Sigmoid colon (tissue), 7 donors: ENCODE data around the gene TRIM61. TPM values are rescaled to one million over a fixed set of nuclear protein-coding genes. Genes with fewer than 3 reads are reported as not detected.

Experiments used
- DNase-seq: peaks from one replicate; pipeline ENCODE4 v3.0.0-alpha.2; 2019
- H3K27ac ChIP-seq, 4 donors: fragments of 200-600 bp; sonication (generic); one replicate each; pipeline ENCODE4 v1.5.1; 2016 to 2019; ENCODE audit warnings: mild to moderate bottlenecking in 1 of 4
- H3K27me3 ChIP-seq, 3 donors: fragments of 200-600 bp; sonication (generic); one replicate each; pipeline ENCODE4 v1.5.1; 2019; ENCODE audit warnings: mild to moderate bottlenecking in 1 of 3
- H3K36me3 ChIP-seq, 4 donors: fragments of 200-600 bp; sonication (generic); one replicate each; pipeline ENCODE4 v1.5.1; 2016 to 2019
- H3K4me1 ChIP-seq, 4 donors: fragments of 200-600 bp; sonication (generic); one replicate each; pipeline ENCODE4 v1.5.1; 2017 to 2019
- H3K4me3 ChIP-seq, 4 donors: fragments of 200-600 bp; sonication (generic); one replicate each; pipeline ENCODE4 v1.5.1; 2017 to 2019; ENCODE audit warnings: mild to moderate bottlenecking in 2 of 4, moderate library complexity in 1 of 4
- H3K9me3 ChIP-seq, 4 donors: fragments of 200-600 bp in 3 of 4; sonication (generic) in 3 of 4; one replicate each; pipeline versions ENCODE4 v1.5.1 to v1.6.1; 2013 to 2019
- CTCF ChIP-seq, 4 experiments: fragments of 450-650 bp in 3 of 4; fragments of 200-600 bp in 1 of 4; IDR thresholded peaks; one replicate each; pipeline ENCODE4 v1.5.1; 2016 to 2019; ENCODE audit warnings: antibody characterized with exemption in 4 of 4, mild to moderate bottlenecking in 3 of 4, moderate library complexity in 2 of 4
- EP300 ChIP-seq, 4 donors: sonication (generic); formaldehyde crosslinking; IDR thresholded peaks; one replicate each; pipeline ENCODE4 v1.6.1; 2017; ENCODE audit warnings: antibody characterized with exemption in 4 of 4
- POLR2A ChIP-seq, 2 donors: fragments of 450-650 bp; IDR thresholded peaks; one replicate each; pipeline ENCODE4 v1.6.1; 2016; ENCODE audit warnings: antibody characterized with exemption in 2 of 2, mild to moderate bottlenecking in 2 of 2, moderate library complexity in 2 of 2
- POLR2AphosphoS5 ChIP-seq, 4 donors: sonication (generic); formaldehyde crosslinking; IDR thresholded peaks; one replicate each; pipeline ENCODE4 v1.6.1; 2017; ENCODE audit warnings: antibody characterized with exemption in 4 of 4
- whole genome bisulfite sequencing, 2 donors: extraction: QIAGEN DNeasy Blood & Tissue Kit; methylation state at CpG; one replicate each; pipeline ENCODE4 v1.1.7; 2013; 5-methylcytosine and 5-hydroxymethylcytosine counted together
- intact Hi-C: fragments of 100-400 bp; cut with DNase I; formaldehyde crosslinking; loops from one replicate; pipeline ENCODE4 v1.15.1; 2023
- polyA plus RNA-seq, 3 donors: library from polyadenylated mRNA; stranded (reverse); fragments of 200-250 nt; gene quantifications; one replicate each; pipeline ENCODE4 v1.2.3, GENCODE V29; 2013
- small RNA-seq, 3 donors: library from RNA; depleted of rRNA; stranded (forward); fragments of <200 nt; gene quantifications; one replicate each; pipeline ENCODE3, GENCODE V24; 2016
- total RNA-seq, 4 donors: library from RNA; depleted of rRNA; stranded (reverse); fragments of >200 nt; gene quantifications; one replicate each; pipeline ENCODE4 v1.1.0, GENCODE V29; 2016
- donor health status: healthy with polysubstance abuse.
- donor health status: Bipolar disorder and iron deficiency.
- donor health status: healthy.

Gene TRIM61
- total and polyA plus RNA-seq, 7 donors: 0.36 to 2.8 (median 0.58) TPM; not detected in 1

- no peaks in the 10 kb centered on the region for H3K9me3 ChIP-seq
- TF ChIP-seq CTCF (IDR thresholded peaks at IDR 0.05) (no peak), EP300 (IDR thresholded peaks at IDR 0.05) (no peak), POLR2A (IDR thresholded peaks at IDR 0.05) (no peak), POLR2AphosphoS5 (IDR thresholded peaks at IDR 0.05) (no peak)
- 78 to 79% methylated on average over 2 of the region's 2 CpGs for WGBS, 2 donors
- H3K27me3 ChIP-seq: no peaks in the 10 kb centered on the region
- intact Hi-C loops: no loop called here
- no peaks in the 10 kb centered on the region for H3K36me3 ChIP-seq
- no peak overlapping the region for H3K4me3 ChIP-seq
- DNase-seq: no peak
- peaks cover 0 to 4% (median 0%) of the 10 kb centered on the region in 4 donors for H3K4me1 ChIP-seq
- H3K27ac ChIP-seq: no peak overlapping the region
Observed at GRCh38 chr4:164926301-164926700, 51.2 kb downstream of the TRIM61 start.

GRCh38 chr4:164924670-164925238, 52.7 kb downstream of the TRIM61 start:
- peaks cover 0 to 4% (median 0%) of the 10 kb centered on the region in 4 donors for H3K4me1 ChIP-seq
- no peaks in the 10 kb centered on the region for H3K36me3 ChIP-seq
- no peak overlapping the region for H3K27ac ChIP-seq
- TF ChIP-seq POLR2AphosphoS5 (IDR thresholded peaks at IDR 0.05): no peak
- TF ChIP-seq POLR2A (IDR thresholded peaks at IDR 0.05): no peak
- no peak for TF ChIP-seq CTCF (IDR thresholded peaks at IDR 0.05)
- no peak for TF ChIP-seq EP300 (IDR thresholded peaks at IDR 0.05)
- no peaks in the 10 kb centered on the region for H3K9me3 ChIP-seq
- intact Hi-C loops: no loop called here
- H3K4me3 ChIP-seq: no peak overlapping the region
- 73 to 83% methylated on average over 3 of the region's 3 CpGs for WGBS, 2 donors
- H3K27me3 ChIP-seq: no peaks in the 10 kb centered on the region
- DNase-seq: no peak

DNA sequence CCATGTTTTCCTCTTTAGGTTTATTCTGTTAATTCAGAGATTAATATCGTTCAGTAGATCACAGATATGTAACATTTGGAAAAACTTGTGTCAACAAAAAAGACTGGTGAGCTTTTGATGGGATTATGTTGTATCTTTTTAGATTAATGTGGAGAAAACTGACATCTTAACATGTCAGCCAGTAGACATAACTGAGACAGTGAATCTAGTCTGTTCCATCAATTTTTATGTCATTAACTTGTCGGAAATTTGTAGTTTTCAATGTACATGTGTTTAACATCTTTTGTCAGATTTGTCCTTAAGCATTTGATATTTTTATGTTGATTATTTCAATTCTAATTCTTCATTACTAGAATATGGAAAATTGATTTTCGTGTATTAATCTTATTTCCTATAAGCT, 58.5 kb downstream of the TRIM61 start:
- intact Hi-C loops: no loop called here
- DNase-seq: no peak
- WGBS, 2 donors: 68 to 89% methylated on average over 3 of the region's 3 CpGs

More for the DNA sequence above, 58.5 kb downstream of the TRIM61 start:
- H3K4me1 ChIP-seq: no peaks in the 10 kb centered on the region
- no peaks in the 10 kb centered on the region for H3K9me3 ChIP-seq
- no peak overlapping the region for H3K4me3 ChIP-seq
- H3K27ac ChIP-seq: no peak overlapping the region
- H3K36me3 ChIP-seq: no peaks in the 10 kb centered on the region
- H3K27me3 ChIP-seq: no peaks in the 10 kb centered on the region
- no peak for TF ChIP-seq EP300 (IDR thresholded peaks at IDR 0.05)
- no peak for TF ChIP-seq POLR2AphosphoS5 (IDR thresholded peaks at IDR 0.05)
- no peak for TF ChIP-seq POLR2A (IDR thresholded peaks at IDR 0.05)
- no peak for TF ChIP-seq CTCF (IDR thresholded peaks at IDR 0.05)

Small RNA genes lying within 50 kb of the gene (small RNA-seq; reads per million reads assigned to genes)
- gene AC106872.12: 0 reads per million in 3 donors

Other genes with a start within 250 kb of the TRIM61 start
- gene SMIM31, start 223.5 kb downstream of the TRIM61 start, total RNA-seq: not detected
- gene SMIM31, start 223.5 kb downstream of the TRIM61 start, polyA plus RNA-seq: 10 to 100 TPM in 2 of 3 donors, 1 to 10 TPM in 1; 6.5 to 80.5 (median 39.0) TPM
- under 1 TPM in 1 of 4 donors, not detected in 3; 0.27 TPM for gene APELA, start 100.5 kb downstream of the TRIM61 start, total RNA-seq
- not detected for gene APELA, start 100.5 kb downstream of the TRIM61 start, polyA plus RNA-seq
- not detected for gene TRIM60, start 54.3 kb upstream of the TRIM61 start, total RNA-seq
- not detected for gene TRIM60, start 54.3 kb upstream of the TRIM61 start, polyA plus RNA-seq
- not detected for gene TRIM75, start 76.2 kb upstream of the TRIM61 start, total RNA-seq
- gene TRIM75, start 76.2 kb upstream of the TRIM61 start, polyA plus RNA-seq: not detected
- gene TMEM192, start 135.2 kb upstream of the TRIM61 start, total RNA-seq: 10 to 100 TPM in 2 of 4 donors, 1 to 10 TPM in 2; 4.7 to 12.5 (median 9.1) TPM
- 1 to 10 TPM; 6.0 to 9.6 (median 7.4) TPM for gene TMEM192, start 135.2 kb upstream of the TRIM61 start, polyA plus RNA-seq
- 10 to 100 TPM; 14.4 to 25.7 (median 18.8) TPM for gene KLHL2, start 229.9 kb upstream of the TRIM61 start, total RNA-seq
- gene KLHL2, start 229.9 kb upstream of the TRIM61 start, polyA plus RNA-seq: 10 to 100 TPM in 2 of 3 donors, 1 to 10 TPM in 1; 9.2 to 12.0 (median 11.3) TPM